Measurements from ENCODE around the gene DPH2. TPM values are rescaled to one million over a fixed set of nuclear protein-coding genes. Genes with fewer than 3 reads are reported as not detected.

The DPH2 gene
- polyA plus RNA-seq, 1 donor: 19.5 TPM

GRCh38 chr1:43970502-43970901, 692 bp downstream of the DPH2 start:
- DNase-seq: no peak

GRCh38 chr1:43970911-43971310, 1.1 kb downstream of the DPH2 start:
- no peak for DNase-seq

- no peak for DNase-seq
Measured at GRCh38 chr1:43971336-43971980, 1.6 kb downstream of the DPH2 start.

GRCh38 chr1:43973981-43974442, 4.2 kb downstream of the DPH2 start:
- no peak for DNase-seq

- DNase-seq: peak; percentile 95
Measured at GRCh38 chr1:43974443-43975248, 4.8 kb downstream of the DPH2 start, which contains the start of gene ATP6V0B. ATP6V0B (plus strand) TSS chr1:43974960; CDS start chr1:43975041, 81 bp downstream.

GRCh38 chr1:43975249-43975961, 5.6 kb downstream of the DPH2 start:
- DNase-seq: peak; percentile 39

GRCh38 chr1:43976045-43976444, 6.2 kb downstream of the DPH2 start:
- DNase-seq: no peak

GRCh38 chr1:43976890-43977289, 7.1 kb downstream of the DPH2 start:
- no peak for DNase-seq

- no peak for DNase-seq
Measured at GRCh38 chr1:43977376-43978263, 7.8 kb downstream of the DPH2 start.

- no peak for DNase-seq
Measured at GRCh38 chr1:43978264-43978550, 8.4 kb downstream of the DPH2 start.

GRCh38 chr1:43978551-43979260, 8.9 kb downstream of the DPH2 start, which contains the start of gene B4GALT2:
B4GALT2 (plus strand) TSS chr1:43979210; CDS start chr1:43981161, 1,951 bp downstream.
- DNase-seq: peak; percentile 63

- DNase-seq: no peak
Measured at GRCh38 chr1:43979261-43979527, 9.4 kb downstream of the DPH2 start.

GRCh38 chr1:43979528-43980254, 9.9 kb downstream of the DPH2 start:
- peak; percentile 46 for DNase-seq

GRCh38 chr1:43980255-43981134, 10.7 kb downstream of the DPH2 start:
- DNase-seq: no peak

- no peak for DNase-seq
Measured at GRCh38 chr1:43981135-43981491, 11.3 kb downstream of the DPH2 start.

- no peak for DNase-seq
Measured at GRCh38 chr1:43981636-43982035, 11.8 kb downstream of the DPH2 start.

- DNase-seq: no peak
Measured at GRCh38 chr1:43982241-43982640, 12.4 kb downstream of the DPH2 start.

GRCh38 chr1:43982808-43983207, 13.0 kb downstream of the DPH2 start:
- no peak for DNase-seq

- no peak for DNase-seq
Measured at GRCh38 chr1:43983253-43983899, 13.6 kb downstream of the DPH2 start.

GRCh38 chr1:43984855-43985254, 15.0 kb downstream of the DPH2 start:
- no peak for DNase-seq

Measured in hindlimb muscle (tissue), 1 donor.